AG09319 (cell line): ENCODE data around the gene PSMD6.
A peak's percentile ranks its signal among the peaks of the same experiment; 100 is the strongest.

Experiments
- DNase-seq: peaks from one replicate; pipeline ENCODE4 v3.0.0-alpha.2; 2010; ENCODE audit warnings: low read depth; ENCODE audit errors: extremely low read depth
- CTCF ChIP-seq: IDR thresholded peaks from 2 replicates; pipeline ENCODE4 v1.5.1; 2011; ENCODE audit warnings: low read depth, mild to moderate bottlenecking, inconsistent platforms, low read length, moderate library complexity

PSMD6 gene

GRCh38 chr3:64053581-64053980 lies 30.3 kb upstream of the PSMD6 start:
- DNase-seq: no peak
- TF ChIP-seq CTCF: no peak

GRCh38 chr3:64053117-64053516 lies 29.8 kb upstream of the PSMD6 start:
- TF ChIP-seq CTCF: no peak
- no peak for DNase-seq

GRCh38 chr3:64049832-64050231 lies 26.5 kb upstream of the PSMD6 start:
- TF ChIP-seq CTCF: no peak
- DNase-seq: no peak

DNA sequence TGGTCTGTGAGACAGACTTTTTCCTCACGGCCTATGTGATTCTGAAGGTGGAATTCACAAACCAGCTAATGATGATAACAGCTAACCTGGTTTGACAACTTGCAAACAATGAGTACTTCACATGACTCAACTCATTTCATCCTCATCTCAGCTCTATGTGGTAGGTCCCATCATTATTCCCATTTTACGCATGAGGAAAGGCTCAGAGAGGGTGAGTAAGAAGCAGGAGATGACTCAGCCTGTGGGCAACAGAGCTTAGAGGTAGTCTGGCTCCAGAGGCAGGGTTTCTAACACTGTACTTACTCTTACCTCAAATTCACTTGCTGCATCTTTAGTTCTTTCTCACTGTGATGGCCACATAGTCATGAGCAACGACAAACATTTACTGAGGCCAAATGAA lies 25.8 kb upstream of the PSMD6 start:
- no peak for TF ChIP-seq CTCF
- DNase-seq: no peak

GRCh38 chr3:64048631-64049061 lies 25.4 kb upstream of the PSMD6 start:
- TF ChIP-seq CTCF: no peak
- DNase-seq: peak; percentile 48

DNA sequence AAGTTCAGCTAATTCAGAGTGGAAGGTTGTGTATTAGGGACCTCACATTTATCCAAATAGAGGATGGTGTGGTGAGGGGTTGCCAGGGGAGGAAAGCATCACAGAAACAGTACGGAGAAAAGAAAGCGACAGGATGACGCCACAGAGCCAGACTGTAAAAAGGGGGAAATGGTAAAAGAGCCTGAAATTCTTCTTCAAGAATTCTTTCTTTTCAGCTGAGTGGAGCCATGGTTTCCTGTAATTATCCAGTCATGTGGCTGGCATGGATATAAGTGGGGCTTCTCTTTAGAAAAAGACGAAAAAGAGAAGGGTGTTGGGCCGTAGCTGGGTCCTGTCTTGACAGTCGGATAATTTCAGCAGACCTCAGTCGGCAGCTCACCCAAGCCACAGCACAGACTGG lies 24.5 kb upstream of the PSMD6 start:
- TF ChIP-seq CTCF: no peak
- no peak for DNase-seq

DNA sequence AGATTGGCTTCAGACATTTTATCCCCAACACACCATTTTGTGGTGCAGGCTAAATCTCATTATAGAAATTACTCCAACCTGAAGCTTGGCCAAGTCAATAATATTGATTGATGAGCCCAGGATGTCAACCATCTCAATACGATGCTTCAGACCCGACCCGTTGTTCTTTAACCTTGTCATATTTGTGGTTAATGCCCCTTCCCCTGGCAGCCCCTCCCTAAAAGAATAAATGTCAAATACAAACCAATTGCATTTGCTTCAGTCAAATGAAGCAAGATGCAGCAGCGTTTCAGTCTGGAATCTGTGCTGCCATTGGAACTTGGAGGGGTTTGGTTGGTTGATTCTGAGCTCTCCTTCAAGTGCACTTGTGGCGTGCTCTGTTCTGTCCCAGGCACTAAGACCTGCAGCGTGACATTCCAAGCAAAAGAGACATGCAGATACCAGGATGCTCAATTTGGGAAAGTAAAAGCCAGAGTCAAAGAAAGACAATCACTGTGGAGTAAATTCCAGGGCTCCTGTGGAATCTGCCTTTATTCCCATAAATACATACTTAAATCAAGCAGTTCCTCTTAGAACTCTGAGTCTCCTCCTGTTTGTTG lies 23.8 kb upstream of the PSMD6 start:
- DNase-seq: no peak
- TF ChIP-seq CTCF: no peak
